ENCODE results near the gene SIPA1L3.

GRCh38 chr19:37970699-37971098 lies 63.7 kb downstream of the SIPA1L3 start:
- TF ChIP-seq, protein P1, sequence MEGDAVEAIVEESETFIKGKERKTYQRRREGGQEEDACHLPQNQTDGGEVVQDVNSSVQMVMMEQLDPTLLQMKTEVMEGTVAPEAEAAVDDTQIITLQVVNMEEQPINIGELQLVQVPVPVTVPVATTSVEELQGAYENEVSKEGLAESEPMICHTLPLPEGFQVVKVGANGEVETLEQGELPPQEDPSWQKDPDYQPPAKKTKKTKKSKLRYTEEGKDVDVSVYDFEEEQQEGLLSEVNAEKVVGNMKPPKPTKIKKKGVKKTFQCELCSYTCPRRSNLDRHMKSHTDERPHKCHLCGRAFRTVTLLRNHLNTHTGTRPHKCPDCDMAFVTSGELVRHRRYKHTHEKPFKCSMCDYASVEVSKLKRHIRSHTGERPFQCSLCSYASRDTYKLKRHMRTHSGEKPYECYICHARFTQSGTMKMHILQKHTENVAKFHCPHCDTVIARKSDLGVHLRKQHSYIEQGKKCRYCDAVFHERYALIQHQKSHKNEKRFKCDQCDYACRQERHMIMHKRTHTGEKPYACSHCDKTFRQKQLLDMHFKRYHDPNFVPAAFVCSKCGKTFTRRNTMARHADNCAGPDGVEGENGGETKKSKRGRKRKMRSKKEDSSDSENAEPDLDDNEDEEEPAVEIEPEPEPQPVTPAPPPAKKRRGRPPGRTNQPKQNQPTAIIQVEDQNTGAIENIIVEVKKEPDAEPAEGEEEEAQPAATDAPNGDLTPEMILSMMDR (conservative IDR thresholded peaks at IDR 0.05 in 1 of 2, IDR thresholded peaks at IDR 0.05 in 1 of 2; ENCODE audit: extremely low read depth in 1 of 2, insufficient read depth in 1 of 2, low read depth in 1 of 2, low read length in 2 of 2), result no peak
- no peak for TF ChIP-seq EZH2 (IDR thresholded peaks at IDR 0.05; ENCODE audit: borderline replicate concordance, low read length)

Measured in mammary epithelial cell (primary cell).